GM12875 (cell line): ENCODE data around the gene KLLN.
"Not testable (repeated sequence)": the region's sequence is repeated elsewhere in the genome, so short reads cannot be mapped to it uniquely, and the experiment has no call there.

ENCODE experiments used
- H3K4me3 ChIP-seq: one replicate; pipeline ENCODE4 v1.5.1; 2011; ENCODE audit warnings: low read depth, low read length, control low read depth
- TF ChIP-seq, protein P1 (sequence below): IDR thresholded peaks from 2 replicates; pipeline ENCODE4 v1.5.1; 2011; ENCODE audit warnings: low read depth, mild to moderate bottlenecking, control low read depth, inconsistent platforms, low read length, moderate library complexity, borderline replicate concordance; ENCODE audit not compliant: insufficient read depth

The KLLN gene

DNA sequence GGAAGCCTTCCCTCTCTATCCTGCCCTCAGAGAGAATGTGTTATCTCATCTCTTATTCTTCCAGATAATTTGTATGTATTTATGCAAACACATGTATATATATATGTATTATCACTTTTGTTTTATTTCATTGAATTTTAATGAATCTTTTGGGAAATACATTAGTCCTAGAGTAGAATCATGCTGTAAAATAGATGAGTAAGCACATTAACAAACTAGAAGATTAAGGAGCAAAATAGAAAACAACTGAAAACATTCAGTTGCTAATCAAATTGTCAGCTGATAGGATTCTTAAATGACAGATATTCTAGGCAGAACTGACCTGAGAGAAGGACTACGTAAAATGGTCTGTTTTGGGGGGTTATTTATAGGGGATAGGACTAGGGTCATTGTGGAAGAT lies 11.2 kb downstream of the KLLN start:
- H3K4me3 ChIP-seq, result no peak overlapping the region
- TF ChIP-seq, protein P1, sequence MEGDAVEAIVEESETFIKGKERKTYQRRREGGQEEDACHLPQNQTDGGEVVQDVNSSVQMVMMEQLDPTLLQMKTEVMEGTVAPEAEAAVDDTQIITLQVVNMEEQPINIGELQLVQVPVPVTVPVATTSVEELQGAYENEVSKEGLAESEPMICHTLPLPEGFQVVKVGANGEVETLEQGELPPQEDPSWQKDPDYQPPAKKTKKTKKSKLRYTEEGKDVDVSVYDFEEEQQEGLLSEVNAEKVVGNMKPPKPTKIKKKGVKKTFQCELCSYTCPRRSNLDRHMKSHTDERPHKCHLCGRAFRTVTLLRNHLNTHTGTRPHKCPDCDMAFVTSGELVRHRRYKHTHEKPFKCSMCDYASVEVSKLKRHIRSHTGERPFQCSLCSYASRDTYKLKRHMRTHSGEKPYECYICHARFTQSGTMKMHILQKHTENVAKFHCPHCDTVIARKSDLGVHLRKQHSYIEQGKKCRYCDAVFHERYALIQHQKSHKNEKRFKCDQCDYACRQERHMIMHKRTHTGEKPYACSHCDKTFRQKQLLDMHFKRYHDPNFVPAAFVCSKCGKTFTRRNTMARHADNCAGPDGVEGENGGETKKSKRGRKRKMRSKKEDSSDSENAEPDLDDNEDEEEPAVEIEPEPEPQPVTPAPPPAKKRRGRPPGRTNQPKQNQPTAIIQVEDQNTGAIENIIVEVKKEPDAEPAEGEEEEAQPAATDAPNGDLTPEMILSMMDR, result no peak

DNA sequence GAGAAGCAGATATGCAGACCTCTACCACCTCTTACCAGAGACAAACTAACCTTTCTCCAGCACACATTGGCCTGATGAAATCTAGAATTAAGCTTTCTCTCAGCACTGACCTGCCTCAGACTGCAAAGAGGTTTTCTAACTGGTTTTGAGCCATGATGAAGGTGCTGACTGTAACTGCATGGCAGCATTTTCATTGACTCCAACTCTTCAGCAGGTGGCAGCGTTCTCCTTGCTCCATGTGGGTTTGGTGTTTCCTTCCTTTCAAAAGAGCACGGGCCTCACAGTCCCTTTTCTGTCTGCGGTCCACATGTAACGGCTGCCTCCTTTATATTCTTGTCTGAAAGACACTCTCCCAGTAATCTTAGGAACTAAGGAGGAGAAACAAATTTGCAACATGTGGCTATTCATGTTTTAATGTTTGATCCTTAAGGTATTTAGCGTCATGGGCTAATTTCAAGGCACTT lies 12.6 kb downstream of the KLLN start:
- no peak overlapping the region for H3K4me3 ChIP-seq
- TF ChIP-seq, protein P1, result peak; percentile 47; the same call in 1 of the 2 replicates

DNA sequence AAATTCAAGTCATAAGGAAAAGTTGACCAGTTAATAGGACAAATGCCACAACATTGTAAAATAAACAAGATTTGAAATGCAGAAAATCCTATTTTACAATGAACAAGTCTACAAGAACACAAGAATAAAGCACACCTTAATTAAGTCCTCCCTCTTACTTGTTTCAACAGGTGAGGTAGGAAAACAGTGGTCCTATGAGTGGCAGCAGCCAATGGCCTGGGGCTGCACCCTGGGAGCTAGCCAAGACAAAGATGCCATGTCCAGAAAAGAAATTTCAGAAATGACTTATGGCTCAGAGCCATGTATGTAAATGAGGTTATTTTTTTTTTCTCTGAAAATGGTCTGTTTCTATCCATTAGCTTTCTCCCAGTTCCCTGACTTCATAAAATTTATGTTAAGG lies 14.3 kb downstream of the KLLN start:
- no peak overlapping the region for H3K4me3 ChIP-seq
- TF ChIP-seq, protein P1, result no peak

DNA sequence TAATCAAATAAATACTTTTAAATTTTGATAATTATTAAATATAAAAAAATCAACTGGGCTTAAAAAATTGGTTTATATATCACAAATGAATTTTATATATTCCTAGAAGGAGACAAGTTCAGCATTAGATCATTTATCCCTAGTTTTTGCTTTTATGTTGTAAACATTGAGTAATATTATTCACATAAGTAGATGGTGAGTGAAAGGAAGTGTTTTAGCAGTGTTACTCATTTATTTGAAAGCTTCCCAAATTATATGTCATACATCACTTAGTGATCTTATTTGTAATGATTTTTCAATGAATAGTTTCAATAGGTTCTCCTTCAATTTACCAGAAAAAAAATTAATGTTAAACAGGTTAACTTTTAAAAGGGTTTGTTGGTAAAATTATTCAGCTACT lies 15.8 kb downstream of the KLLN start:
- no peak overlapping the region for H3K4me3 ChIP-seq
- TF ChIP-seq, protein P1, result no peak

DNA sequence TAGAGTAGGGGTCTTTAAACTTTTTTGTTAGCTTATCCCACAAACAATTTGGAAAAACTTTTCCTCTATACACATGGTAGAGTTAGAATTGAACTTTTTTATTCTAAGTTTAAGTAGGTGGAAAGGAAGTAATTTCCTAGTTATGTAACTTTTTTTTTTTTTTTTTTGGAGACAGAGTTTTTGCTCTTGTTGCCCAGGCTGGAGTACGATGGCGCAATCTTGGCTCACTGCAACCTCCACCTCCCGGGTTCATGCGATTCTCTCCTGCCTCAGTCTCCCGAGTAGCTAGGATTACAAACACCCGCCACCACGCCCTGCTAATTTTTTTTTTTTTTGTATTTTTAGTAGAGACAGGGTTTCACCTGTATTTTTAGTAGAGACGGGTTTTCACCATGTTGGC lies 16.6 kb downstream of the KLLN start:
- H3K4me3 ChIP-seq, result not testable (repeated sequence)

DNA sequence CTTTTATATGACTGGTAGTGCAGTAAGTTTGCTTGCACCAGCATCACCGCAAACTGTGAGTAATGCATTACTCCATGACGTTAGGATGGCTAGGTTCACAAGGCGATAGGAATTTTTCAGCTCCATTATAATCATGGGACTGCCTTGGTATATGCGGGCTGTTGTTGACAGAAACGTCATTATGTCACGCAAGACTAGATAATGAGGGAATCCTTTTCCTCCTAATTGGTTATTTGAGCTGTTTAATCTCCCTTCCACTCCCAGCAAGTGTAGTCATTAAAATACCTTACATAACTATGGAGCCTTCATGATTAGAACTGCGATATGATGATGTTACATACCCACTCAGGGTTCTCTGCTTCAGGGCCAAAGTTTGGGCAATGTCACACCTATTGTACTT lies 17.3 kb downstream of the KLLN start:
- H3K4me3 ChIP-seq, result no peak overlapping the region
- TF ChIP-seq, protein P1, result no peak

DNA sequence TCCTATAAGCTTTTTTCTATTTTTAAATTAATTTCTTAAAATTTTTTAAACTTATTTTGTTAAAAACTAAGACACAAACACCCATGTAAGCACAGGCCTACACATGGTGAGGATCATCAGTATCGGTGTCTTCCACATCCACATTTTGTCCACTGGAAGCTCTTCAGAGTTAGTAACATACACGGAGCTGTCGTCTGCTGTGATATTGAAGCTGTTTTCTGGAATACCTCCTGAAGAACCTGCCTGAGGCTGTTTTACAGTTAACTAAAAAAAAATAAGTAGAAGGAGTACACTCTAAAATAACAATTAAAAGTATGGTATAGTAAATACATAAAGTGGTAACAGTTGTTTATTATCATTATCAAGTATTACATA lies 17.7 kb downstream of the KLLN start:
- H3K4me3 ChIP-seq, result no peak overlapping the region
- TF ChIP-seq, protein P1, result no peak
